Left cardiac atrium (tissue), 4 donors: Measurements from ENCODE around the gene STAU1. TPM values are rescaled to one million over a fixed set of nuclear protein-coding genes. Genes with fewer than 3 reads are reported as not detected.
"Not testable (repeated sequence)": the region's sequence is repeated elsewhere in the genome, so short reads cannot be mapped to it uniquely, and the experiment has no call there.

ENCODE experiments used
- ATAC-seq, 2 donors: fragments of 200-7000 bp; cut with Tn5 transposase; one replicate each; pipeline ENCODE4 v1.9.1; 2020; ENCODE audit warnings: mild to moderate bottlenecking in 2 of 2, moderate library complexity in 2 of 2
- DNase-seq: peaks from one replicate; pipeline ENCODE4 v3.0.0-alpha.2; 2020
- intact Hi-C, 2 donors: fragments of 100-400 bp; cut with DNase I; formaldehyde crosslinking; loops; one replicate each; pipeline versions ENCODE4 v1.14.1 to v1.15.1; 2022 to 2023
- total RNA-seq, 2 donors: library from RNA; stranded (reverse); fragmentation: NEBNext Ultra II Directional; extraction: Animal tissue kit (Norgen Biotek cat#: 25700); gene quantifications; one replicate each; pipeline ENCODE4 v1.2.1, GENCODE V29; 2021
- donor health status: DM: no; HTN: yes; CAD: no.
- donor health status: DM: no; HTN: yes; CAD: no; lungs with severe emphysema.
- donor health status: DM: yes; HTN: yes; CAD: no.
- donor health status: Dilated cardiomyopathy.

The STAU1 gene
- total RNA-seq, 2 donors from 2014 or later, result 48.7 to 61.8 TPM

- ATAC-seq, result no peak
- intact Hi-C loops, result no loop called here
- DNase-seq, result no peak
Measured at GRCh38 chr20:49140411-49140810, 47.7 kb downstream of the STAU1 start.

GRCh38 chr20:49138431-49138830 lies 49.7 kb downstream of the STAU1 start:
- DNase-seq (no peak), ATAC-seq (no peak)
- intact Hi-C loops, result no loop called here

- ATAC-seq (no peak), DNase-seq (no peak)
- intact Hi-C loops, result no loop called here
Measured at GRCh38 chr20:49136817-49137571, 51.1 kb downstream of the STAU1 start.

GRCh38 chr20:49134797-49135196 lies 53.3 kb downstream of the STAU1 start:
- not testable (repeated sequence) for DNase-seq, ATAC-seq
- intact Hi-C loops, result loop anchor here in 1 of 2 donors (5.0 kb wide), 1 partner anchor 83 kb away; the partner anchor contains the start of gene DDX27

- ATAC-seq, result no peak
- intact Hi-C loops, result loop anchor here in 1 of 2 donors (5.0 kb wide), 1 partner anchor 84 kb away; the partner anchor contains the start of gene DDX27
- DNase-seq, result no peak
Measured at GRCh38 chr20:49133571-49133970, 54.6 kb downstream of the STAU1 start.

GRCh38 chr20:49132995-49133478 lies 55.1 kb downstream of the STAU1 start:
- intact Hi-C loops, result loop anchor here (1.0 to 5.0 kb wide), 2 partner anchors 84 kb away; partner anchors contain the start of gene DDX27 (in 1 of the 2)
- DNase-seq (no peak), ATAC-seq (peak; percentile 59 to 71)

GRCh38 chr20:49123982-49124381 lies 64.2 kb downstream of the STAU1 start:
- no peak for DNase-seq
- ATAC-seq, result no peak

GRCh38 chr20:49122920-49123319 lies 65.2 kb downstream of the STAU1 start:
- intact Hi-C loops, result no loop called here
- ATAC-seq, result peak in 1 of 2 donors; percentile 25
- DNase-seq, result no peak

More at GRCh38 chr20:49123982-49124381, 64.2 kb downstream of the STAU1 start:
- intact Hi-C loops, result no loop called here

- intact Hi-C loops, result no loop called here
- DNase-seq, result no peak
- ATAC-seq, result no peak
Measured at GRCh38 chr20:49119988-49120387, 68.1 kb downstream of the STAU1 start.

GRCh38 chr20:49118307-49118706 lies 69.8 kb downstream of the STAU1 start:
- intact Hi-C loops, result no loop called here
- no peak for ATAC-seq
- no peak for DNase-seq

GRCh38 chr20:49115564-49115963 lies 72.6 kb downstream of the STAU1 start:
- ATAC-seq (peak in 1 of 2 donors; percentile 29), DNase-seq (no peak)
- intact Hi-C loops, result no loop called here

GRCh38 chr20:49112596-49113274 lies 75.4 kb downstream of the STAU1 start:
- intact Hi-C loops, result no loop called here
- ATAC-seq, result no peak
- no peak for DNase-seq

GRCh38 chr20:49110767-49111694 lies 77.1 kb downstream of the STAU1 start:
- ATAC-seq (no peak), DNase-seq (no peak)
- intact Hi-C loops, result no loop called here

GRCh38 chr20:49106328-49106727 lies 81.8 kb downstream of the STAU1 start:
- no peak for DNase-seq
- intact Hi-C loops, result no loop called here
- ATAC-seq, result no peak

GRCh38 chr20:49104979-49105547 lies 83.1 kb downstream of the STAU1 start:
- intact Hi-C loops, DNase-seq, ATAC-seq: not testable (repeated sequence)

- DNase-seq (no peak), ATAC-seq (no peak)
- intact Hi-C loops, result no loop called here
Measured at GRCh38 chr20:49104365-49104648, 83.8 kb downstream of the STAU1 start.

GRCh38 chr20:49103647-49104364 lies 84.3 kb downstream of the STAU1 start:
- DNase-seq, result no peak
- intact Hi-C loops, result no loop called here
- no peak for ATAC-seq

GRCh38 chr20:49103019-49103418 lies 85.1 kb downstream of the STAU1 start:
- no peak for DNase-seq
- ATAC-seq, result no peak
- intact Hi-C loops, result no loop called here
